KOPT-K1 (cell line): ENCODE data around the gene RPS6KA1.

Experiments used
- H3K27ac ChIP-seq: fragments of 200-600 bp; sonication (generic); 2 replicates; pipeline ENCODE4 v1.5.1; 2016; ENCODE audit warnings: antibody characterized with exemption, mild to moderate bottlenecking, low read depth, low read length; ENCODE audit not compliant: poor library complexity, severe bottlenecking
- H3K36me3 ChIP-seq: fragments of 200-600 bp; sonication (generic); 2 replicates; pipeline ENCODE4 v1.5.1; 2017; ENCODE audit warnings: antibody characterized with exemption, mild to moderate bottlenecking, low read length, moderate library complexity; ENCODE audit not compliant: insufficient read depth
- H3K9me3 ChIP-seq: fragments of 200-600 bp; sonication (generic); 2 replicates; pipeline ENCODE4 v1.5.1; 2017; ENCODE audit warnings: antibody characterized with exemption, low read length, mild to moderate bottlenecking; ENCODE audit not compliant: insufficient read depth, poor library complexity, severe bottlenecking

RPS6KA1 gene

GRCh38 chr1:26521669-26522030, 7.9 kb upstream of the RPS6KA1 start:
- H3K36me3 ChIP-seq: no peaks in the 10 kb centered on the region
- H3K9me3 ChIP-seq: no peaks in the 10 kb centered on the region
- no peak overlapping the region for H3K27ac ChIP-seq

DNA sequence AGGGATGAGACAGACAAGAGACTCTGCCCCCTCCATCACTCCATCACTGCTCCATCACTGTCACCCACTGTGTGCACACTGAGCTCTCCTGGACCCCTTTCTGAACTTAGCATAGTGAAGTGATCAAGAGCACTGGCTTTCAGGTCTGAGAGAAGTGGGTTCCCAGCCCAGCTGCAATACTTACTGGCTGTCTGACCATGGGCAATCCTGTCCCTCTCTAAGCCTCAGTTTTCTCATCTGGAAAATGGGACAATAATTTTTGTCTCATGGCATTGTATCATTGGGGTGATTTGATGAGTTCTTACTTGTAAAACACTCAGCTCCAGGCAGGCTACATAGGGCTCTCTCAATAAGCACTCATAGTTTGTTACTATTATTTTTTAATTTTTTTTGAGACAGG, 7.5 kb upstream of the RPS6KA1 start:
- H3K36me3 ChIP-seq: no peaks in the 10 kb centered on the region
- no peaks in the 10 kb centered on the region for H3K9me3 ChIP-seq
- H3K27ac ChIP-seq: no peak overlapping the region

DNA sequence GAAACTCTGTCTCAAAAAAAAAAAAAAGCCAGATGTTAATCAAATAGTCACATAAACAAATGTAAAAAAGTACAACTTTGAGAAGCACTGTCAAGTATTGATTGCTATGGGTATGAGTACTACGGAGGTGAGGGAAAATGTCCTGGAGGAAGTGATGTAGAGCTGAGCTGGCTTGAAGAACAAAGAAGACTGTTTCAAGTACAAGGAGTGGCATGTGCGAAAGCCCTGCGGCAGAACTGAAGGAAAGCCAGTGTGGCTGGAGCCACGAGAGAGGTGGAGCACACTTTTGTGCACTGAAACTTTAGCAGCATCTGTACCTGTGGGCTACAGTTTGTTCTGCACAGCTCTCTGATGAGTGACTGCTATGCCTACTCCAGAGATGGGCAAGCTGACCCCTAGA, 5.4 kb upstream of the RPS6KA1 start:
- Histone ChIP-seq H3K27ac (no peak overlapping the region), H3K9me3 (no peaks in the 10 kb centered on the region), H3K36me3 (no peaks in the 10 kb centered on the region)

DNA sequence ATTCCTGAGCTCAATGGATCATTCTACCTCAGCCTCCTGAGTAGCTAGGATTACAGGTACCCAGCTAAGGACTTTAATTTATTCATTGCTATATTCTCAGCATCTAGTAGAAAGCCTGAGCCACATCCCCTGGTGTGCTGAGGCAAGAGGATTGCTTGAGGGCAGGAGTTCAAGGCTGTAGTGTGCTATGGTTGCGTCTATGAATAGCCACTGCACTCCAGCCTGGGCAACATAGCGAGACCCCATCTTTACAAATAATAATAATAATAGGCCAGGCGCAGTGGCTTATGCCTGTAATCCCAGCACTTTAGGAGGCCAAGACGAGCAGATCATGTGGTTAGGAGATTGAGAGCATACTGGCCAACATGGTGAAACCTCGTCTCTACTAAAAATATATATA, 3.3 kb upstream of the RPS6KA1 start:
- H3K36me3 ChIP-seq: no peaks in the 10 kb centered on the region
- no peak overlapping the region for H3K27ac ChIP-seq

DNA sequence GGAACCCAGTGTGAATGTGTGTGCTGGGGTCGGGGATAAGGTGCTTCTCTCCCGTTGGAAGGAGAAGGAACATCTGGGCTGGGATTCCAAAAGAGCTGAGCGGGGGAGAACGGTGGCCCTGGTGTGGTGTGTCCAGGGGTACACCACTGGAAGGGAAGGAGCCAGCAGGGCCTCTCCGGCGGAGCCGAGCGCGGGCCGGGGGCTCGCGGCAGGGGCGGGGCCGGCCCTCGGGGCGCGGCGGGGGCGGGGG, 231 bp upstream of the RPS6KA1 start:
- no peaks in the 10 kb centered on the region for H3K9me3 ChIP-seq
- H3K36me3 ChIP-seq: no peaks in the 10 kb centered on the region
- peak overlapping the region; percentile 49 for H3K27ac ChIP-seq

More for the DNA sequence above, 3.3 kb upstream of the RPS6KA1 start:
- H3K9me3 ChIP-seq: no peaks in the 10 kb centered on the region

- Histone ChIP-seq H3K36me3 (no peaks in the 10 kb centered on the region), H3K27ac (no peak overlapping the region), H3K9me3 (no peaks in the 10 kb centered on the region)
Measured at GRCh38 chr1:26530410-26530894, 891 bp downstream of the RPS6KA1 start.

- H3K27ac ChIP-seq: no peak overlapping the region
- H3K36me3 ChIP-seq: no peaks in the 10 kb centered on the region
- no peaks in the 10 kb centered on the region for H3K9me3 ChIP-seq
Measured at GRCh38 chr1:26530895-26531598, 1.5 kb downstream of the RPS6KA1 start.

- H3K9me3 ChIP-seq: no peaks in the 10 kb centered on the region
- no peaks in the 10 kb centered on the region for H3K36me3 ChIP-seq
- no peak overlapping the region for H3K27ac ChIP-seq
Measured at GRCh38 chr1:26531651-26532131, 2.1 kb downstream of the RPS6KA1 start.

DNA sequence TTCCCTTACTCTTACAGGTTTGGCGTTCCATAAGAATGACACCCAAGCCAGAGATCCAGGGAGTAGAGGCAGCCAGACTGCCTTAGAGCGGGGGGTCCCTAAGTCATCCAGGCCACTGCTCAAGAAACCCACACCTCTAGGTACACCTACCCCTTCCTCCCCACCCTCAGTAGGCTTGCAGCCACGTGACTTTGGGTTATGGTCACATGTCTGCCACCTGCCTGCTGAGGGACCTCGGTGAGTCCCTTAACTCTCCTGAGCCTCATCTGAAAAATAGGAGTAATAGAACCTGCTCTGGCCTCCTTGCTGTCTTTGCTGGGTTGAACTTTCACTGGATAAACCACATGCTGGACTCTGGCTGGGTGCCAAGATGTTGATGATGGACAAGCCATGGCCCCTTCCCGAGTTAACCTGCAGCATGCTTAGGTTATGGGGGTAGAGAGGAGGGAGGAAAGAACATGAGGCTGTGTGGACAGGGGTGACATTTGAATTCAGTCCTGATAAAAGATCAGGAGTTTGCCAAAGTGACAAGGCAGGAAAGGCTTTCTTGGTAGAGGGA, 4.5 kb downstream of the RPS6KA1 start:
- H3K27ac ChIP-seq: no peak overlapping the region
- no peaks in the 10 kb centered on the region for H3K36me3 ChIP-seq
- H3K9me3 ChIP-seq: no peaks in the 10 kb centered on the region

GRCh38 chr1:26535201-26535600, 5.6 kb downstream of the RPS6KA1 start:
- Histone ChIP-seq H3K27ac (no peak overlapping the region), H3K9me3 (no peaks in the 10 kb centered on the region), H3K36me3 (no peaks in the 10 kb centered on the region)

DNA sequence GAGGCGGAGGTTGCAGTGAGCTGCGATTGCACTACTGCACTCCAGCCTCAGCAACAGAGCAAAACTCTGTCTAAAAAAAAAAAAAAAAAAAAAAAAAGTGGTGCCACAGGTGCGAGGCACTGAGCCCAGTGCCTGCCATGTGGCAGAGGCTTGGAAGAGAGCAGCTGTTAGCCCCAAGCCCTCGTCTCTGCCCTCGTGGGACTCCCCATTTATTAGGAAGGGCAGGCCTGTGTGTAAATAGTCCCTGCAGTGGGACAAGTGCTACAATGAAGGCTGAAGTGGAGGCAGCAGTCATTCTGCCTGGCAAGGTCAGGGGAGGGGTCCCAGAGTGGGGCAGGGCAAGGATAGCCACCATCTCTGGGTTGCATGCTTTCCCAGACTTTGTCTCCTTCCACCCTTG, 6.5 kb downstream of the RPS6KA1 start:
- H3K27ac ChIP-seq: no peak overlapping the region
- H3K9me3 ChIP-seq: no peaks in the 10 kb centered on the region
- no peaks in the 10 kb centered on the region for H3K36me3 ChIP-seq

DNA sequence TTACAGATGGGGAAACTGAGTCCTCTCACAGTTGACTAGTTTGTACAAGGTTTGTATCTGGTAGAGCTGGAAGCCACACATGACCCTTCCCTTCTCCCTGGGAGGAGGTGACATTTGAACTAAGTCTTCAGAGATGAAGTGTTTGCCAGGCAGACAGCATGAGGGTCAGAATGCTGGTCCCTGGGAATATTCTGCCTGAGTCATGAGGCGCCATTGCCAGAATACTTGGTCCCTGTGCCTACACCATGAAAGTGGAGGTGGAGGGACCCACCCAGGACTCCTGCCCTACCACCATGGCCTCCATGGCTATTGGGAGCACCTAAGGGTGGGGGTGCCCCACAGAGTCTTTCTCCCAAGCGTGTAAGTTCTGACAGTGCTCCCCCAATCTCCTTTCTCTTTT, 7.0 kb downstream of the RPS6KA1 start:
- Histone ChIP-seq H3K36me3 (no peaks in the 10 kb centered on the region), H3K27ac (no peak overlapping the region), H3K9me3 (no peaks in the 10 kb centered on the region)

- Histone ChIP-seq H3K36me3 (no peaks in the 10 kb centered on the region), H3K9me3 (no peaks in the 10 kb centered on the region), H3K27ac (no peak overlapping the region)
Measured at GRCh38 chr1:26537951-26538352, 8.4 kb downstream of the RPS6KA1 start.

GRCh38 chr1:26538480-26539412, 9.2 kb downstream of the RPS6KA1 start:
- H3K27ac ChIP-seq: no peak overlapping the region
- no peaks in the 10 kb centered on the region for H3K9me3 ChIP-seq
- H3K36me3 ChIP-seq: no peaks in the 10 kb centered on the region

GRCh38 chr1:26539722-26540121, 10.2 kb downstream of the RPS6KA1 start:
- peak overlapping the region; percentile 14 for H3K27ac ChIP-seq

More at GRCh38 chr1:26539722-26540121, 10.2 kb downstream of the RPS6KA1 start:
- no peaks in the 10 kb centered on the region for H3K9me3 ChIP-seq
- H3K36me3 ChIP-seq: no peaks in the 10 kb centered on the region
